Measurements from ENCODE around the gene MAPK12.
"Not testable (repeated sequence)": the region's sequence is repeated elsewhere in the genome, so short reads cannot be mapped to it uniquely, and the experiment has no call there.

Gene MAPK12

GRCh38 chr22:50280708-50281383 is 19.4 kb upstream of the MAPK12 start:
- no peak for DNase-seq

GRCh38 chr22:50280022-50280707 is 18.7 kb upstream of the MAPK12 start:
- DNase-seq = no peak

- no peak for DNase-seq
Observed at GRCh38 chr22:50278956-50279619, 17.6 kb upstream of the MAPK12 start.

- DNase-seq = no peak
Observed at GRCh38 chr22:50278461-50278860, 17.0 kb upstream of the MAPK12 start.

- no peak for DNase-seq
Observed at GRCh38 chr22:50277761-50278160, 16.3 kb upstream of the MAPK12 start.

GRCh38 chr22:50276143-50276542 is 14.7 kb upstream of the MAPK12 start:
- peak; percentile 28 for DNase-seq

GRCh38 chr22:50275181-50276055 is 13.9 kb upstream of the MAPK12 start:
- no peak for DNase-seq

- DNase-seq = no peak
Observed at GRCh38 chr22:50274771-50275170, 13.3 kb upstream of the MAPK12 start.

- peak; percentile 46 for DNase-seq
Observed at GRCh38 chr22:50274311-50274710, 12.8 kb upstream of the MAPK12 start.

GRCh38 chr22:50273781-50274180 is 12.3 kb upstream of the MAPK12 start:
- not testable (repeated sequence) for DNase-seq

- not testable (repeated sequence) for DNase-seq
Observed at GRCh38 chr22:50273352-50273751, 11.9 kb upstream of the MAPK12 start.

GRCh38 chr22:50272044-50272802 is 10.7 kb upstream of the MAPK12 start:
- DNase-seq = no peak

GRCh38 chr22:50271519-50271970 is 10.1 kb upstream of the MAPK12 start:
- DNase-seq = peak; percentile 66

- DNase-seq = peak; percentile 72
Observed at GRCh38 chr22:50270666-50271394, 9.3 kb upstream of the MAPK12 start.

- DNase-seq = peak; percentile 75
Observed at GRCh38 chr22:50269970-50270665, 8.6 kb upstream of the MAPK12 start, which contains the start of gene MAPK11. MAPK11 (minus strand) TSS chr22:50270380; CDS start chr22:50270292, 88 bp downstream.

GRCh38 chr22:50269573-50269969 is 8.1 kb upstream of the MAPK12 start:
- no peak for DNase-seq

GRCh38 chr22:50268655-50269113 is 7.2 kb upstream of the MAPK12 start:
- no peak for DNase-seq

- DNase-seq = peak; percentile 64
Observed at GRCh38 chr22:50267591-50268390, 6.3 kb upstream of the MAPK12 start.

- DNase-seq = no peak
Observed at GRCh38 chr22:50266994-50267393, 5.5 kb upstream of the MAPK12 start.

All from stimulated activated CD4-positive, alpha-beta T cell treated with anti-CD3 and anti-CD28 coated beads, Interleukin-4, amount 100 ng/mL, for 1 hour (primary cell).